Mucosa of descending colon (tissue), 3 donors: ENCODE data around the gene MAN2B2. TPM values are rescaled to one million over a fixed set of nuclear protein-coding genes. Genes with fewer than 3 reads are reported as not detected.

ENCODE experiments used
- ATAC-seq: fragments of 200-7000 bp; cut with Tn5 transposase; one replicate; pipeline ENCODE4 v1.9.1; 2020; ENCODE audit warnings: mild to moderate bottlenecking, moderate library complexity
- DNase-seq, 3 donors: peaks; one replicate each; pipeline ENCODE4 v3.0.0-alpha.2; 2020
- H3K36me3 ChIP-seq: fragments of 200-600 bp; one replicate; pipeline ENCODE4 v1.8.0; 2021; ENCODE audit warnings: low read depth, mild to moderate bottlenecking
- H3K4me1 ChIP-seq: fragments of 200-600 bp; one replicate; pipeline ENCODE4 v1.8.0; 2021; ENCODE audit warnings: low read depth, mild to moderate bottlenecking
- H3K4me3 ChIP-seq: fragments of 200-600 bp; one replicate; pipeline ENCODE4 v1.8.0; 2021; ENCODE audit warnings: mild to moderate bottlenecking
- H3K9me3 ChIP-seq: fragments of 200-600 bp; one replicate; pipeline ENCODE4 v1.8.0; 2021; ENCODE audit warnings: mild to moderate bottlenecking
- CTCF ChIP-seq: fragments of 200-600 bp; IDR thresholded peaks from one replicate; pipeline ENCODE4 v1.8.0; 2022; ENCODE audit warnings: antibody characterized with exemption, mild to moderate bottlenecking
- intact Hi-C, 2 donors: fragments of 100-400 bp; cut with DNase I in 1 of 2; cut with micrococcal nuclease in 1 of 2; formaldehyde crosslinking; loops; one replicate each; pipeline versions ENCODE4 v1.11.0 to v1.11.1; 2022; cut with DNase I, micrococcal nuclease
- total RNA-seq, 3 donors: library from RNA; stranded (reverse); fragmentation: NEBNext Ultra II Directional in 2 of 3; extraction: Animal tissue kit (Norgen Biotek cat#: 25700) in 2 of 3; gene quantifications; one replicate each; pipeline versions ENCODE4 v1.2.1 to v1.2.4, GENCODE V29; 2021 to 2023
- donor health status: DM: no; HTN: no; CAD: no; lungs with moderate emphysema.
- donor health status: DM: no; HTN: no; CAD: no.
- donor health status: DM: no; HTN: yes; CAD: no.

Gene MAN2B2
- total RNA-seq, 3 donors from 2014 or later: 24.1 to 28.2 (median 27.2) TPM

DNA sequence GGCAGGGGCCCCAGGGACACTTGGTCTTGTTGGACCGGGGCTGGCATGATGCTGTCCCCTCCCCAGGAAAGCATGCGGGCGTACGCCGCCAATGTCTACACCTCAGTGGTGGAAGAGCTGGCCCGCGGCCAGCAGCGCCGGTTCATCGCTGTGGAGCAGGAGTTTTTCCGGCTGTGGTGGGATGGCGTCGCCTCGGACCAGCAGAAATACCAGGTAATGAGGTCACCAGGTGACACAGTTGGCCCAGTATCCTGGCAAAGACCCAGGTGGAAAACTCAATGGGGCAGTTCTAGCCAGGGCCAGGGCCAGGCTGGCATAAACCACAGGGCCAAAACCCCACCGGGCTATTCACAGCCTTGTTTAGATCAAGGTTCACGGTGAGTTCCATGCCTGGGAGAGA, 1.5 kb downstream of the MAN2B2 start:
- no peak for TF ChIP-seq CTCF
- no peak for DNase-seq
- intact Hi-C loops: no loop called here
- H3K9me3 ChIP-seq: no peaks in the 10 kb centered on the region
- no peak overlapping the region for H3K4me3 ChIP-seq
- ATAC-seq: no peak
- H3K4me1 ChIP-seq: peaks cover 8% of the 10 kb centered on the region
- H3K36me3 ChIP-seq: no peaks in the 10 kb centered on the region

DNA sequence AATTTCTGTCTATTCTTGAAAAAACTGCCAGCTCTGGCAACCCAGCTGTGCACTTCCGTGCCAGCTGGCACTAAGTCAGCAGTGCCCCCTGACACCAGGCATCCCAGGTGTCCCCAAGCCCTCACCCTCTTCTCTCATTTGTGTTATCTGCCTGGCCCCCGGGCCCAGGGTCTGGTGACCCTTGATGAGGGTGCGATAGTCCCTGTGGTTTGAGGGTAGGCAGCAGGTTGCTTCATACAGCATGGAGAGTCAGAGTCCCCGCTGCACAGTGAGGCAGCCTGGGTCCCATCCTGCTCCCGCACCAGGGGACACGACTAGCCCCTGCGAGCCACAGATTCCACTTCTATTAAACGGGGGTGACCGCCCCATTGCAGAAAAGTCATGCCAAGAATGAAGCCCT, 1.9 kb downstream of the MAN2B2 start:
- H3K36me3 ChIP-seq: no peaks in the 10 kb centered on the region
- H3K9me3 ChIP-seq: no peaks in the 10 kb centered on the region
- no peak overlapping the region for H3K4me3 ChIP-seq
- intact Hi-C loops: no loop called here
- H3K4me1 ChIP-seq: peaks cover 8% of the 10 kb centered on the region
- DNase-seq: no peak
- no peak for TF ChIP-seq CTCF
- ATAC-seq: no peak

GRCh38 chr4:6577409-6577808, 2.4 kb downstream of the MAN2B2 start:
- Histone ChIP-seq H3K4me1 (peaks cover 8% of the 10 kb centered on the region), H3K9me3 (no peaks in the 10 kb centered on the region), H3K36me3 (no peaks in the 10 kb centered on the region), H3K4me3 (no peak overlapping the region)
- intact Hi-C loops: no loop called here
- ATAC-seq: no peak
- DNase-seq: no peak
- TF ChIP-seq CTCF: no peak

DNA sequence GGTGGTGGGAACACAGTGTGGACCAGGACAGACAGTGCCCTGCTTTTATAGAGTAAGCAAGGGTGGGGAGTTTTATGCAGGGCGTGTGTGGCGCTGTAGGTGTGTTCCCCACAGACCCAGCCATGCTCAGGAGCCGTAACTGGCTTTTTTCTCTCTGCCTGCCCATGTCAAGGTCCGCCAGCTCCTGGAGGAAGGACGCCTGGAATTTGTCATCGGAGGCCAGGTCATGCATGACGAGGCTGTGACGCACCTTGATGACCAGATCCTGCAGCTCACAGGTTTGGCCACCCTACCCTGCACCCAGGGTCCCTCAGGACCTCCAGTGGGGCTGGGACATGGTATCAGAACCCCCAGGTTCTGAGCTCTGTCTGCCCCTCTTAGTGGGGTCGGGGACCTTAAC, 3.2 kb downstream of the MAN2B2 start:
- Histone ChIP-seq H3K4me3 (no peak overlapping the region), H3K36me3 (no peaks in the 10 kb centered on the region), H3K9me3 (no peaks in the 10 kb centered on the region), H3K4me1 (peaks cover 8% of the 10 kb centered on the region)
- ATAC-seq (no peak), DNase-seq (no peak)
- TF ChIP-seq CTCF: no peak
- intact Hi-C loops: no loop called here

DNA sequence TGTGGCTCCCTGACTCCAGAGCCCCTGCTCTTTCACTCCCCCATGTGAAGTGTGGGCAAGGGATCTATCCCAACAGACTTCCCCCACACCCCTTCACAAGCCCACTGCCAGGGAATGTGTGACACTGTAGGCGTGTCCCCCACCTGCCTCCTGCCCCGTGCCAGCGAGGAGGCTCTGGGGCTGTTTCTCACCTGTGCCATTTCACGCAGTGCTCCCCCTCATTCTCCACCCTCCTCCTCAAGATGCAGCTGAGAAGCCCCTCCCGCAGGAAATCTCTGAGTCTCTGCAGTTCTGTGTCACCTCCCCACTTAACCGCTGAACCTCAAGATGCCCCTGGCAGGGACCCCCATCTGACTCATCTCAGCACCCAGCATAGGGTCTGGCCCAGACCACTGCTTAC, 5.4 kb downstream of the MAN2B2 start:
- Histone ChIP-seq H3K36me3 (no peaks in the 10 kb centered on the region), H3K9me3 (no peaks in the 10 kb centered on the region), H3K4me1 (peaks cover 8% of the 10 kb centered on the region), H3K4me3 (no peak overlapping the region)
- no peak for ATAC-seq
- intact Hi-C loops: no loop called here
- no peak for DNase-seq
- no peak for TF ChIP-seq CTCF

DNA sequence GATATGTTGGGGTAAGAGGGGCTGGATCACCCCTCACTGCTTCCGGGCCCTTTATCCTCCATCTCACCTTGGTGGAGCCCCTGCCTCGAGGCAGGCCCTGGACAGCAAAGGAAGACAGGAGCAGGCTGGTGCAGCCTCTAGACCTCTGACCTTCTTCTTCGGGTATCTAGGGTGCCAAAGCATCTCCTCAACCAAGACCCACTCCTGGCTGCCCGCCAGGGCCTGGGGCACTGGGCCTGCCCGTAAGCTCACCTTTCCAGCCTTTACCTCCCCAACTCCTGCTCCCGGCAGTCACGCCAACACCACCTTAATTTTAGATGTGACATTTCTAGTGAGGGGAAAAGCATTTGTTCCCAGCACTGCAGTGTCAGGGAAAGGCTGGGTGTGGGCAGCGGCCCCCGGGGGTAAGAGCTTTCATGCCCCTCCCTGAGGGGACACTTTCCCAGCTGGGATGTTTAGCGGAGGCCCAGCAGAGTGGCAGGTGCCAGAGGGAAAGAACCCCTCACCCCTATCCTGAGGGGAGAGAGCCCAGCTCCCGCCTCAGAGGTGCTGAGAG, 6.7 kb downstream of the MAN2B2 start:
- no peak for TF ChIP-seq CTCF
- H3K4me3 ChIP-seq: no peak overlapping the region
- intact Hi-C loops: no loop called here
- no peaks in the 10 kb centered on the region for H3K9me3 ChIP-seq
- DNase-seq (no peak), ATAC-seq (no peak)
- H3K36me3 ChIP-seq: no peaks in the 10 kb centered on the region
- H3K4me1 ChIP-seq: no peaks in the 10 kb centered on the region
